ENCODE measurements around the gene C14orf132.

- TF ChIP-seq CTCF (IDR thresholded peaks at IDR 0.05; ENCODE audit: poor library complexity) (no peak), EZH2 (IDR thresholded peaks at IDR 0.05; ENCODE audit: borderline replicate concordance) (no peak)
Measured at GRCh38 chr14:96001866-96002497, 37.2 kb upstream of the C14orf132 start.
